Measurements from ENCODE around the gene SPEM1. TPM values are rescaled to one million over a fixed set of nuclear protein-coding genes. Genes with fewer than 3 reads are reported as not detected.
"Not testable (repeated sequence)": the region's sequence is repeated elsewhere in the genome, so short reads cannot be mapped to it uniquely, and the experiment has no call there.

SPEM1 gene
- total RNA-seq, 2 experiments from 2014 or later, result not detected

DNA sequence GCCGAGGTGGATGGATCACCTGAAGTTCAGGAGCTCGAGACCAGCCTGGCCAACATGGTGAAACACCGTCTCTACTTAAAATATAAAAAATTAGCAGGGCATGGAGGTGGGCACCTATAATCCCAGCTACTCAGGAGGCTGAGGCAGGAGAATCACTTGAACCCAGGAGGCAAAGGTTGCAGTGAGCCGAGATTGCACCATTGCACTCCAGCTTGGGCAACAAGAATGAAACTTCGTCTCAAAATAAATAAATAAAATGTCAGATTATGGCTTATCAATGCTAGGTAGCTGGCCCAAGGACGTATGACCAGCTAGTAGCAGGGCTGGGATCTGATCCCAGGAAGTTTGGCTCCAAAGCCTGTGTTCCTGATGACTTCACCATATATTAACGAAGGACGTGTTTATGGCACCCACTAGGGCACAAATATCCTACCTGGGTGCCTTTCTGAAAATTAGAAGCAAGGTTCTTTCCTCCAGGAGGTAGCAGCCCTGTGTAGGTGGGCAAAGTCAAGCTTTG, 50.4 kb downstream of the SPEM1 start:
- H3K36me3 Mint-ChIP-seq (ENCODE audit: low read depth); H3K27ac Mint-ChIP-seq; H3K4me3 Mint-ChIP-seq; H3K9me3 Mint-ChIP-seq; DNase-seq; H3K27me3 Mint-ChIP-seq: not testable (repeated sequence)
- H3K4me1 Mint-ChIP-seq, result peaks cover 11% of the 10 kb centered on the region
- ChIA-PET POLR2A (interaction anchor here (2.8 kb wide), 1 partner anchor 9 kb away, joined by 13 read pairs; the partner anchor contains the start of gene ZBTB4), CTCF (interaction anchor here (0.7 to 2.0 kb wide), 3 partner anchors 16 to 199 kb away, joined by 4 to 8 read pairs (median 5); no protein-coding TSS in a partner anchor)

Other genes starting within 250 kb of the SPEM1 start
- gene ASGR1, start 241.0 kb upstream of the SPEM1 start, total RNA-seq, result under 1 TPM; 0.60 to 0.73 TPM
- gene DLG4, start 200.5 kb upstream of the SPEM1 start, total RNA-seq, result 1 to 10 TPM; 5.2 to 5.3 TPM
- 100 to 1,000 TPM; 364 to 370 TPM for gene ACADVL, start 200.4 kb upstream of the SPEM1 start, total RNA-seq
- 10 to 100 TPM; 47.2 to 49.1 TPM for gene DVL2, start 185.8 kb upstream of the SPEM1 start, total RNA-seq
- gene PHF23, start 180.9 kb upstream of the SPEM1 start, total RNA-seq, result 10 to 100 TPM; 45.9 to 53.1 TPM
- gene GABARAP, start 177.9 kb upstream of the SPEM1 start, total RNA-seq, result 100 to 1,000 TPM; 303 to 313 TPM
- 100 to 1,000 TPM; 170 to 175 TPM for gene CTDNEP1, start 168.6 kb upstream of the SPEM1 start, total RNA-seq
- gene ELP5, start 168.1 kb upstream of the SPEM1 start, total RNA-seq, result 10 to 100 TPM; 40.4 to 42.1 TPM
- gene CLDN7, start 157.8 kb upstream of the SPEM1 start, total RNA-seq, result under 1 TPM; 0.15 to 0.80 TPM
- not detected for gene SLC2A4, start 138.6 kb upstream of the SPEM1 start, total RNA-seq
- 1 to 10 TPM; 1.5 to 1.6 TPM for gene YBX2, start 125.7 kb upstream of the SPEM1 start, total RNA-seq
- gene EIF5A, start 112.7 kb upstream of the SPEM1 start, total RNA-seq, result 100 to 1,000 TPM; 419 to 420 TPM
- gene GPS2, start 105.0 kb upstream of the SPEM1 start, total RNA-seq, result 10 to 100 TPM; 69.8 to 74.7 TPM
- 10 to 100 TPM; 28.4 to 31.2 TPM for gene NEURL4, start 91.0 kb upstream of the SPEM1 start, total RNA-seq
- gene ACAP1, start 83.8 kb upstream of the SPEM1 start, total RNA-seq, result 100 to 1,000 TPM; 682 to 709 TPM
- 1 to 10 TPM; 5.8 to 5.9 TPM for gene KCTD11, start 68.2 kb upstream of the SPEM1 start, total RNA-seq
- gene TMEM95, start 65.2 kb upstream of the SPEM1 start, total RNA-seq, result not detected
- under 1 TPM; 0.25 to 0.86 TPM for gene TNK1, start 39.2 kb upstream of the SPEM1 start, total RNA-seq
- 100 to 1,000 TPM; 149 to 156 TPM for gene PLSCR3, start 25.8 kb upstream of the SPEM1 start, total RNA-seq
- 10 to 100 TPM; 73.2 to 77.0 TPM for gene TMEM256, start 16.2 kb upstream of the SPEM1 start, total RNA-seq
- gene NLGN2, start 12.5 kb upstream of the SPEM1 start, total RNA-seq, result 1 to 10 TPM; 3.2 to 3.7 TPM
- gene SPEM2, start 5.3 kb downstream of the SPEM1 start, total RNA-seq, result not detected
- gene SPEM3, start 8.5 kb downstream of the SPEM1 start, total RNA-seq, result not detected
- gene TMEM102, start 15.1 kb downstream of the SPEM1 start, total RNA-seq, result 10 to 100 TPM; 18.0 TPM
- gene FGF11, start 19.2 kb downstream of the SPEM1 start, total RNA-seq, result 10 to 100 TPM in 1 of 2 experiments, 1 to 10 TPM in 1; 8.9 to 10.8 TPM
- gene CHRNB1, start 24.7 kb downstream of the SPEM1 start, total RNA-seq, result 10 to 100 TPM; 13.0 to 14.6 TPM
- 10 to 100 TPM; 27.4 to 27.9 TPM for gene ZBTB4, start 59.3 kb downstream of the SPEM1 start, total RNA-seq
- not detected for gene SLC35G6, start 61.1 kb downstream of the SPEM1 start, total RNA-seq
- 100 to 1,000 TPM; 169 to 172 TPM for gene POLR2A, start 64.0 kb downstream of the SPEM1 start, total RNA-seq
- 10 to 100 TPM; 79.8 to 86.7 TPM for gene TNFSF12, start 128.7 kb downstream of the SPEM1 start, total RNA-seq
- 1 to 10 TPM; 1.8 to 2.0 TPM for gene TNFSF13, start 138.4 kb downstream of the SPEM1 start, total RNA-seq
- gene SENP3, start 141.6 kb downstream of the SPEM1 start, total RNA-seq, result 10 to 100 TPM; 37.6 to 39.9 TPM
- 10 to 100 TPM; 34.5 to 36.0 TPM for gene CD68, start 159.3 kb downstream of the SPEM1 start, total RNA-seq
- 10 to 100 TPM; 54.1 to 58.6 TPM for gene MPDU1, start 163.5 kb downstream of the SPEM1 start, total RNA-seq
- gene SOX15, start 169.8 kb downstream of the SPEM1 start, total RNA-seq, result under 1 TPM; 0.30 to 0.40 TPM
- gene FXR2, start 194.6 kb downstream of the SPEM1 start, total RNA-seq, result 10 to 100 TPM; 30.4 to 31.2 TPM
- gene SAT2, start 207.5 kb downstream of the SPEM1 start, total RNA-seq, result 10 to 100 TPM; 36.2 to 37.9 TPM
- not detected for gene SHBG, start 209.8 kb downstream of the SPEM1 start, total RNA-seq
- under 1 TPM; 0.25 to 0.50 TPM for gene ATP1B2, start 230.6 kb downstream of the SPEM1 start, total RNA-seq

Measured in activated CD4-positive, alpha-beta memory T cell treated with anti-CD3 and anti-CD28 coated beads, Interleukin-2, amount 10 ng/mL, durations not matched to agents 7 days and 5 days (primary cell).